GM18868 (cell line): Measurements from ENCODE around the gene SLC44A5.
"Not testable (repeated sequence)": the region's sequence is repeated elsewhere in the genome, so short reads cannot be mapped to it uniquely, and the experiment has no call there.

Experiments used
- ATAC-seq: cut with Tn5 transposase; IDR thresholded peaks from one replicate; pipeline ENCODE4 v1.9.1; 2021; ENCODE audit warnings: mild to moderate bottlenecking, moderate library complexity; ENCODE audit not compliant: unreplicated experiment

Gene SLC44A5

GRCh38 chr1:75470448-75470847 lies 140.5 kb downstream of the SLC44A5 start:
- ATAC-seq, result no peak

GRCh38 chr1:75469586-75470173 lies 141.2 kb downstream of the SLC44A5 start:
- ATAC-seq, result no peak

- no peak for ATAC-seq
These were observed 149.0 kb downstream of the SLC44A5 start for GRCh38 chr1:75461808-75462325.

GRCh38 chr1:75449998-75450397 lies 160.9 kb downstream of the SLC44A5 start:
- ATAC-seq, result no peak

- no peak for ATAC-seq
These were observed 166.7 kb downstream of the SLC44A5 start for GRCh38 chr1:75444220-75444619.

GRCh38 chr1:75440274-75440673 lies 170.6 kb downstream of the SLC44A5 start:
- no peak for ATAC-seq

- ATAC-seq, result peak; percentile 87
These were observed 172.6 kb downstream of the SLC44A5 start for GRCh38 chr1:75438355-75438754.

GRCh38 chr1:75431843-75432242 lies 179.1 kb downstream of the SLC44A5 start:
- no peak for ATAC-seq

GRCh38 chr1:75430526-75430925 lies 180.4 kb downstream of the SLC44A5 start:
- no peak for ATAC-seq

GRCh38 chr1:75426688-75427087 lies 184.2 kb downstream of the SLC44A5 start:
- no peak for ATAC-seq

- no peak for ATAC-seq
These were observed 185.8 kb downstream of the SLC44A5 start for GRCh38 chr1:75425001-75425650.

GRCh38 chr1:75423616-75424015 lies 187.3 kb downstream of the SLC44A5 start:
- no peak for ATAC-seq

- no peak for ATAC-seq
These were observed 187.8 kb downstream of the SLC44A5 start for GRCh38 chr1:75423136-75423535.

GRCh38 chr1:75421371-75421770 lies 189.5 kb downstream of the SLC44A5 start:
- ATAC-seq, result no peak

GRCh38 chr1:75415187-75415586 lies 195.7 kb downstream of the SLC44A5 start:
- ATAC-seq, result no peak

- ATAC-seq, result no peak
These were observed 198.3 kb downstream of the SLC44A5 start for GRCh38 chr1:75412616-75413015.

- ATAC-seq, result not testable (repeated sequence)
These were observed 206.2 kb downstream of the SLC44A5 start for GRCh38 chr1:75404681-75405080.

- ATAC-seq, result not testable (repeated sequence)
These were observed 207.7 kb downstream of the SLC44A5 start for GRCh38 chr1:75403147-75403646.

GRCh38 chr1:75400716-75401115 lies 210.2 kb downstream of the SLC44A5 start:
- ATAC-seq, result no peak

- ATAC-seq, result peak; percentile 36
These were observed 214.2 kb downstream of the SLC44A5 start for GRCh38 chr1:75396745-75397144.

GRCh38 chr1:75396260-75396659 lies 214.7 kb downstream of the SLC44A5 start:
- no peak for ATAC-seq

- ATAC-seq, result peak; percentile 68
These were observed 216.4 kb downstream of the SLC44A5 start for GRCh38 chr1:75394386-75395139.
